IMR-90 (cell line): ENCODE results near the gene COX6B1. TPM values are rescaled to one million over a fixed set of nuclear protein-coding genes. Genes with fewer than 3 reads are reported as not detected.

Experiments
- ATAC-seq: fragments of 200-7000 bp; cut with Tn5 transposase; 2 replicates; pipeline ENCODE4 v1.9.1; 2020; ENCODE audit warnings: low read depth, mild to moderate bottlenecking, moderate library complexity
- Bru-seq: library from RNA; stranded (reverse); fragments of 400-500 nt; gene quantifications from one replicate; lab custom pipeline; 2021; lab: Mats Ljungman, UMichigan
- BruChase-seq, 2 experiments: library from RNA; stranded (reverse); fragments of 400-500 nt; gene quantifications; one replicate each; lab custom pipeline; 2021; lab: Mats Ljungman, UMichigan
- BruUV-seq: library from RNA; stranded (reverse); fragments of 400-500 nt; replicated peaks from 2 replicates; lab custom pipeline; 2021; lab: Mats Ljungman, UMichigan
- CTCF ChIA-PET: fragments of 300-600 bp; formaldehyde crosslinking; extraction: SDS; loops from one replicate; lab custom pipeline; 2021; ENCODE audit warnings: antibody characterized with exemption; lab: Yijun Ruan, JAX
- POLR2A ChIA-PET: fragments of 300-600 bp; sonication (Branson Sonifier 250); formaldehyde crosslinking; loops from one replicate; lab custom pipeline; 2022; ENCODE audit warnings: antibody characterized with exemption; ENCODE audit not compliant: unreplicated experiment; lab: Charles Lee
- DNase-seq: peaks from one replicate; pipeline ENCODE4 v3.0.0; 2013
- H2AFZ ChIP-seq: replicated peaks from 2 replicates; pipeline ENCODE3; 2013; ENCODE audit warnings: low read length, mild to moderate bottlenecking; ENCODE audit not compliant: poor library complexity
- H2AK5ac ChIP-seq: 2 replicates; pipeline ENCODE4 v1.6.1; 2013; ENCODE audit warnings: low read depth, low read length, inconsistent platforms
- H2AK9ac ChIP-seq: replicated peaks from 2 replicates; pipeline ENCODE3; 2013; ENCODE audit warnings: mild to moderate bottlenecking, low read depth, low read length, moderate library complexity; ENCODE audit not compliant: poor library complexity
- H2BK120ac ChIP-seq: 2 replicates; pipeline ENCODE4 v1.6.1; 2013; ENCODE audit warnings: low read depth, low read length, inconsistent platforms
- H2BK15ac ChIP-seq: 3 replicates; pipeline ENCODE4 v1.6.1; 2013; ENCODE audit warnings: low read depth, low read length, inconsistent platforms
- H2BK20ac ChIP-seq: 2 replicates; pipeline ENCODE4 v1.6.1; 2013; ENCODE audit warnings: low read depth, mild to moderate bottlenecking, inconsistent platforms, low read length, moderate library complexity
- H2BK5ac ChIP-seq: 2 replicates; pipeline ENCODE4 v1.6.1; 2013; ENCODE audit warnings: mild to moderate bottlenecking, low read depth, low read length, inconsistent platforms; ENCODE audit not compliant: poor library complexity, severe bottlenecking
- H3K14ac ChIP-seq: replicated peaks from 2 replicates; pipeline ENCODE4 v1.6.1; 2013; ENCODE audit warnings: low read depth, low read length, inconsistent platforms
- H3K18ac ChIP-seq: 2 replicates; pipeline ENCODE4 v1.6.1; 2013; ENCODE audit warnings: low read depth, low read length, control low read depth
- H3K23ac ChIP-seq: 2 replicates; pipeline ENCODE4 v1.6.1; 2013; ENCODE audit warnings: low read depth, low read length, inconsistent platforms
- H3K27ac ChIP-seq: 2 replicates; pipeline ENCODE4 v1.5.1; 2013; ENCODE audit warnings: mild to moderate bottlenecking, control low read depth, low read length; ENCODE audit not compliant: insufficient read depth
- H3K27me3 ChIP-seq: 2 replicates; pipeline ENCODE4 v1.6.1; 2013; ENCODE audit warnings: low read length; ENCODE audit not compliant: control insufficient read depth, insufficient read depth
- H3K36me3 ChIP-seq: 2 replicates; pipeline ENCODE4 v1.6.1; 2013; ENCODE audit warnings: low read length, mixed read lengths; ENCODE audit not compliant: control insufficient read depth, insufficient read depth
- H3K4ac ChIP-seq: 2 replicates; pipeline ENCODE4 v1.6.1; 2013; ENCODE audit warnings: low read depth, low read length, inconsistent platforms
- H3K4me1 ChIP-seq: 2 replicates; pipeline ENCODE4 v1.6.1; 2013; ENCODE audit warnings: low read length, mixed read lengths; ENCODE audit not compliant: control insufficient read depth, insufficient read depth
- H3K4me2 ChIP-seq: 2 replicates; pipeline ENCODE4 v1.6.1; 2013; ENCODE audit warnings: low read depth, mild to moderate bottlenecking, control low read depth, low read length, moderate library complexity
- H3K4me3 ChIP-seq: 2 replicates; pipeline ENCODE4 v1.5.1; 2013; ENCODE audit warnings: low read depth, mild to moderate bottlenecking, control low read depth, low read length, moderate library complexity; ENCODE audit not compliant: insufficient read depth
- H3K56ac ChIP-seq: 2 replicates; pipeline ENCODE4 v1.6.1; 2013; ENCODE audit warnings: low read length, inconsistent platforms; ENCODE audit not compliant: insufficient read depth; ENCODE audit errors: extremely low read depth
- H3K79me1 ChIP-seq, 2 experiments: 2 replicates each; pipeline ENCODE4 v1.6.1; 2013; ENCODE audit warnings: low read length in 2 of 2, inconsistent platforms in 1 of 2, low read depth in 1 of 2
- H3K9ac ChIP-seq: 2 replicates; pipeline ENCODE4 v1.6.1; 2013; ENCODE audit warnings: low read depth, low read length, control low read depth
- H3K9me1 ChIP-seq: 2 replicates; pipeline ENCODE4 v1.6.1; 2013; ENCODE audit warnings: low read length, inconsistent platforms; ENCODE audit not compliant: insufficient read depth
- H3K9me3 ChIP-seq: 2 replicates; pipeline ENCODE4 v1.6.1; 2013; ENCODE audit warnings: low read length; ENCODE audit not compliant: control insufficient read depth, insufficient read depth
- H4K20me1 ChIP-seq: 2 replicates; pipeline ENCODE4 v1.6.1; 2013; ENCODE audit warnings: low read length, inconsistent platforms; ENCODE audit not compliant: insufficient read depth
- H4K5ac ChIP-seq: 2 replicates; pipeline ENCODE4 v1.6.1; 2013; ENCODE audit warnings: mild to moderate bottlenecking, low read depth, low read length, control low read depth
- H4K8ac ChIP-seq, 2 experiments: 2 replicates each; pipeline ENCODE4 v1.6.1; 2013; ENCODE audit warnings: low read depth in 2 of 2, low read length in 2 of 2, control low read depth in 1 of 2, inconsistent platforms in 1 of 2
- H4K91ac ChIP-seq: 2 replicates; pipeline ENCODE4 v1.6.1; 2013; ENCODE audit warnings: low read depth, low read length, inconsistent platforms; ENCODE audit not compliant: insufficient read depth
- MAFK ChIP-seq: IDR thresholded peaks from 2 replicates; pipeline ENCODE4 v1.6.1; 2012; ENCODE audit warnings: low read depth, low read length, improper control_type of control experiment
- MAZ ChIP-seq: IDR thresholded peaks from 2 replicates; pipeline ENCODE4 v1.6.1; 2012; ENCODE audit warnings: low read depth, mild to moderate bottlenecking, low read length, improper control_type of control experiment, moderate library complexity, borderline replicate concordance
- POLR2A ChIP-seq: IDR thresholded peaks from 2 replicates; pipeline ENCODE4 v1.6.1; 2012; ENCODE audit warnings: mild to moderate bottlenecking, low read depth, low read length
- WGBS, 2 experiments: methylation state at CpG; one replicate each; pipeline versions ENCODE4 v1.1.5 to v1.1.7; 2013; ENCODE audit warnings: missing lambda C conversion rate in 2 of 2; ENCODE audit not compliant: insufficient read length in 1 of 2; ENCODE audit errors: extremely low coverage in 2 of 2; 5-methylcytosine and 5-hydroxymethylcytosine counted together
- dilution Hi-C: fragments of 300-500 bp; cut with HindIII; formaldehyde crosslinking; loops from one replicate; pipeline ENCODE4 v1.14.3; 2018; ENCODE audit warnings: low sequenced_read_pairs; ENCODE audit not compliant: unreplicated experiment
- in situ Hi-C: fragments of 300-500 bp; cut with MboI; formaldehyde crosslinking; loops from 3 replicates; pipeline ENCODE4 v1.14.3; 2019; ENCODE audit warnings: low sequenced_read_pairs, inconsistent platforms, mixed read lengths
- intact Hi-C: fragments of 100-400 bp; cut with micrococcal nuclease; formaldehyde crosslinking; loops from 2 replicates; pipeline ENCODE4 v1.10.0; 2022
- long read RNA-seq: library from polyadenylated mRNA; unstranded; transcript quantifications from one replicate; pipeline ENCODE4 v2.0.0, GENCODE V29; 2021; ENCODE audit not compliant: unreplicated experiment
- polyA plus RNA-seq, 3 experiments: library from polyadenylated mRNA; depleted of rRNA; stranded (reverse); fragments of >200 nt; gene quantifications; 2 replicates each; pipeline ENCODE4 v1.2.3, GENCODE V29; 2012; ENCODE audit warnings: low replicate concordance in 1 of 3
- total RNA-seq: library from RNA; depleted of rRNA; stranded (reverse); fragments of >200 nt; gene quantifications from 2 replicates; pipeline ENCODE4 v1.2.3, GENCODE V29; 2012; rRNA removed

Gene COX6B1
- total RNA-seq (913 and 983 TPM in 2 replicates), polyA plus RNA-seq (2012; rRNA removed) (824 and 914 TPM in 2 replicates), Bru-seq, nascent RNA (percentile 83 among the genes with signal in this experiment), BruChase-seq, experiment 1, labeled RNA remaining after a 6-hour chase (percentile 81 among the genes with signal in this experiment), BruChase-seq, experiment 2, labeled RNA remaining after a 2-hour chase (percentile 71 among the genes with signal in this experiment)
- polyA plus RNA-seq (2012; cell fraction: cytosol; rRNA removed): 756 and 891 TPM in 2 replicates
- 189 and 249 TPM in 2 replicates for polyA plus RNA-seq (2012; cell fraction: nucleus; rRNA removed; ENCODE audit: low replicate concordance)
- long read RNA-seq, transcript COX6B1-201 (4 exons, 667 nt): major isoform, 76 of 104 reads
- long read RNA-seq, partial matches to known transcripts: 26 of 104 reads
- long read RNA-seq, other reads (novel, unspliced or antisense): 2 of 104 reads

GRCh38 chr19:35648017-35648961, at the start of gene COX6B1:
COX6B1 (plus strand) TSS chr19:35648323; CDS start chr19:35651244, 2,921 bp downstream.
- peaks cover 8% of the 10 kb centered on the region; the same call in 1 of the 2 replicates for H3K36me3 ChIP-seq
- H2AK9ac ChIP-seq: peak within 1 kb of the TSS; percentile 91
- H2AK5ac ChIP-seq: peak within 1 kb of the TSS; percentile 44; the same call in 1 of the 2 replicates
- peaks cover 10% of the 10 kb centered on the region for H3K9me1 ChIP-seq
- peaks cover 5% of the 10 kb centered on the region for H3K4me1 ChIP-seq
- H2BK5ac ChIP-seq: peak within 1 kb of the TSS; percentile 14
- TF ChIP-seq MAZ (peak; percentile 82), POLR2A (peak; percentile 60; the same call in 1 of the 2 replicates), MAFK (no peak)
- dilution Hi-C loops: no loop called here
- peak within 1 kb of the TSS; percentile 90 for H2AFZ ChIP-seq
- peaks cover 16% of the 10 kb centered on the region for H4K20me1 ChIP-seq
- H3K9ac ChIP-seq: peak within 1 kb of the TSS; percentile 54
- peak within 1 kb of the TSS; percentile 75 for H3K23ac ChIP-seq
- no peaks in the 10 kb centered on the region for H3K9me3 ChIP-seq
- ChIA-PET POLR2A (no interaction called here), CTCF (interaction anchor here (0.5 to 0.6 kb wide), 2 partner anchors 13 to 58 kb away, joined by 5 read pairs; no protein-coding TSS in a partner anchor)
- in situ Hi-C loops: no loop called here
- H2BK120ac ChIP-seq: no peak within 1 kb of the TSS
- peak within 1 kb of the TSS; percentile 67 for H3K14ac ChIP-seq
- H3K18ac ChIP-seq: no peak within 1 kb of the TSS
- peak within 1 kb of the TSS; percentile 55 for H3K27ac ChIP-seq
- peaks cover 5 to 35% of the 10 kb centered on the region in 2 experiments for H3K79me1 ChIP-seq
- peak within 1 kb of the TSS; percentile 99 for H3K4me2 ChIP-seq
- H2BK20ac ChIP-seq: no peak within 1 kb of the TSS
- 3% methylated on average over 18 of the region's 46 CpGs; no CpG with 5 or more reads in 1 of the 2 experiments for WGBS, 2 experiments
- peak within 1 kb of the TSS; percentile 21; the same call in 1 of the 2 replicates for H4K91ac ChIP-seq
- H3K4me3 ChIP-seq: peak within 1 kb of the TSS; percentile 59
- H2BK15ac ChIP-seq: no peak within 1 kb of the TSS
- TSS peak; percentile 81 for BruUV-seq
- peak within 1 kb of the TSS; percentile 68 for H3K4ac ChIP-seq
- DNase-seq: peak; percentile 96
- H4K5ac ChIP-seq: peak within 1 kb of the TSS; percentile 5
- ATAC-seq: peak; percentile 73
- H3K56ac ChIP-seq: peak within 1 kb of the TSS; percentile 46
- H4K8ac ChIP-seq: peak within 1 kb of the TSS; percentile 43 to 86; a peak in 3 of 4 replicates
- no peaks in the 10 kb centered on the region for H3K27me3 ChIP-seq
- intact Hi-C loops: no loop called here
